DND-41 (cell line): ENCODE results near the gene OGFOD2.
A peak's percentile ranks its signal among the peaks of the same experiment; 100 is the strongest.

Source experiments
- ATAC-seq: fragments of 200-7000 bp; cut with Tn5 transposase; 3 replicates; pipeline ENCODE4 v1.9.1; 2021; ENCODE audit warnings: low read depth; ENCODE audit not compliant: insufficient read depth
- DNase-seq: peaks from one replicate; pipeline ENCODE4 v3.0.0-alpha.2; 2020
- H2AFZ ChIP-seq: 2 replicates; pipeline ENCODE4 v1.6.0; 2012; ENCODE audit warnings: low read depth, low read length
- H3K27ac ChIP-seq: 2 replicates; pipeline ENCODE4 v1.5.1; 2012; ENCODE audit warnings: low read length, inconsistent platforms
- H3K27me3 ChIP-seq: fragments of 200-600 bp; sonication (generic); 2 replicates; pipeline ENCODE4 v1.6.0; 2012; ENCODE audit warnings: low read length, mild to moderate bottlenecking, inconsistent platforms; ENCODE audit not compliant: insufficient read depth, poor library complexity
- H3K36me3 ChIP-seq: 2 replicates; pipeline ENCODE4 v1.5.1; 2012; ENCODE audit warnings: low read length, inconsistent platforms; ENCODE audit not compliant: insufficient read depth
- H3K4me1 ChIP-seq: 2 replicates; pipeline ENCODE4 v1.5.1; 2012; ENCODE audit warnings: mild to moderate bottlenecking, low read length; ENCODE audit not compliant: insufficient read depth
- H3K4me2 ChIP-seq: 2 replicates; pipeline ENCODE4 v1.6.0; 2012; ENCODE audit warnings: mild to moderate bottlenecking, moderate library complexity, low read length, inconsistent platforms; ENCODE audit not compliant: insufficient read depth
- H3K4me3 ChIP-seq, 2 experiments: fragments of 200-600 bp in 1 of 2; shearing (Covaris generic) in 1 of 2; 2 replicates each; pipeline ENCODE4 v1.5.1; 2012 to 2016; ENCODE audit warnings: inconsistent platforms in 2 of 2, low read length in 2 of 2, mild to moderate bottlenecking in 2 of 2, low read depth in 1 of 2, moderate library complexity in 1 of 2
- H3K79me2 ChIP-seq: 2 replicates; pipeline ENCODE4 v1.6.0; 2012; ENCODE audit warnings: low read length, inconsistent platforms; ENCODE audit not compliant: insufficient read depth
- H3K9ac ChIP-seq: 2 replicates; pipeline ENCODE4 v1.6.0; 2012; ENCODE audit warnings: low read depth, mild to moderate bottlenecking, inconsistent platforms, low read length, moderate library complexity
- H3K9me3 ChIP-seq: 2 replicates; pipeline ENCODE4 v1.5.1; 2012; ENCODE audit warnings: low read length, moderate library complexity, mild to moderate bottlenecking, inconsistent platforms; ENCODE audit not compliant: insufficient read depth, severe bottlenecking
- H4K20me1 ChIP-seq: 2 replicates; pipeline ENCODE4 v1.6.0; 2012; ENCODE audit warnings: low read length; ENCODE audit not compliant: insufficient read depth
- CTCF ChIP-seq: IDR thresholded peaks from 2 replicates; pipeline ENCODE4 v1.5.1; 2012; ENCODE audit warnings: borderline replicate concordance, low read length, moderate library complexity, mild to moderate bottlenecking; ENCODE audit not compliant: poor library complexity, severe bottlenecking; ENCODE audit errors: extremely low read depth
- EZH2 ChIP-seq: IDR thresholded peaks from 3 replicates; pipeline ENCODE4 v1.6.1; 2012; ENCODE audit warnings: borderline replicate concordance, low read depth, mild to moderate bottlenecking, moderate library complexity, low read length, inconsistent platforms; ENCODE audit not compliant: severe bottlenecking

The OGFOD2 gene

GRCh38 chr12:122975790-122976647 is 975 bp downstream of the OGFOD2 start:
- ATAC-seq (no peak), DNase-seq (peak; percentile 26)
- peak overlapping the region; percentile 99 for H3K27ac ChIP-seq
- no peak for TF ChIP-seq CTCF
- no peak for TF ChIP-seq EZH2
- peaks cover 55% of the 10 kb centered on the region for H3K4me1 ChIP-seq
- H2AFZ ChIP-seq: peak overlapping the region; percentile 81
- H3K79me2 ChIP-seq: peaks cover 56% of the 10 kb centered on the region
- peak overlapping the region; percentile 98 for H3K9ac ChIP-seq
- peaks cover 8% of the 10 kb centered on the region; the same call in 1 of the 2 replicates for H4K20me1 ChIP-seq
- no peaks in the 10 kb centered on the region for H3K9me3 ChIP-seq
- H3K4me2 ChIP-seq: peak overlapping the region; percentile 89
- no peaks in the 10 kb centered on the region for H3K27me3 ChIP-seq
- H3K36me3 ChIP-seq: peaks cover 28% of the 10 kb centered on the region
- peak overlapping the region; percentile 29 to 82; a peak in 3 of 4 replicates for H3K4me3 ChIP-seq

DNA sequence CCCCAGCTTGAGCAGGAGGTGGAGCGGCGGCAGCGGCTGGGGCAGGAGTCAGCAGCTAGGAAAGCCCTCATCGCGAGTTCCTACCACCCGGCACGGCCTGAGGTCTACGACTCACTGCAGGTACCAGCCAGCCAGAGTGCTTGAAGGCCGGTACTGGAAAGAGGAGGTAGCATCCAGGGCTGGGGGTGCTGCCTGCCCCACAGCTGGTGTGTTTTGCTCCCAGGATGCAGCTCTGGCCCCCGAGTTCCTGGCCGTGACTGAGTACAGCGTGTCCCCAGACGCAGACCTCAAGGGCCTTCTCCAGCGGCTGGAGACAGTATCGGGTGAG is 1.6 kb downstream of the OGFOD2 start:
- Histone ChIP-seq H3K36me3 (peaks cover 30% of the 10 kb centered on the region), H3K4me3 (peak overlapping the region in 1 of 2 experiments; percentile 82; a peak in 2 of 4 replicates), H3K9ac (peak overlapping the region; percentile 98), H3K79me2 (peaks cover 62% of the 10 kb centered on the region), H3K9me3 (no peaks in the 10 kb centered on the region), H3K4me2 (peak overlapping the region; percentile 89), H3K27me3 (no peaks in the 10 kb centered on the region), H3K4me1 (peaks cover 61% of the 10 kb centered on the region), H4K20me1 (peaks cover 14% of the 10 kb centered on the region), H3K27ac (peak overlapping the region; percentile 99; the same call in 1 of the 2 replicates), H2AFZ (no peak overlapping the region)
- ATAC-seq: no peak
- TF ChIP-seq EZH2: no peak
- TF ChIP-seq CTCF: no peak
- no peak for DNase-seq

- peaks cover 67% of the 10 kb centered on the region for H3K79me2 ChIP-seq
- no peak overlapping the region for H2AFZ ChIP-seq
- ATAC-seq (no peak), DNase-seq (no peak)
- peak overlapping the region; percentile 98; the same call in 1 of the 2 replicates for H3K9ac ChIP-seq
- H3K4me1 ChIP-seq: peaks cover 67% of the 10 kb centered on the region
- H4K20me1 ChIP-seq: peaks cover 19% of the 10 kb centered on the region
- H3K4me3 ChIP-seq: 0 out of 4 replicates have a peak overlapping the region, but pooled peaks of 1 of the 2 experiments have one; percentile 82
- H3K36me3 ChIP-seq: peaks cover 35% of the 10 kb centered on the region
- peak overlapping the region; percentile 89; the same call in 1 of the 2 replicates for H3K4me2 ChIP-seq
- TF ChIP-seq EZH2: no peak
- TF ChIP-seq CTCF: no peak
- H3K27ac ChIP-seq: 0 out of 2 replicates have a peak overlapping the region, but pooled peaks have one; percentile 14
- H3K27me3 ChIP-seq: no peaks in the 10 kb centered on the region
- H3K9me3 ChIP-seq: no peaks in the 10 kb centered on the region
Observed at GRCh38 chr12:122977153-122977552, 2.1 kb downstream of the OGFOD2 start.
